SK-N-SH (cell line): ENCODE results near the gene ISCA2. TPM values are rescaled to one million over a fixed set of nuclear protein-coding genes. Genes with fewer than 3 reads are reported as not detected.

Experiments used
- CTCF ChIA-PET: fragments of 300-600, 350-600 bp; formaldehyde crosslinking; extraction: SDS; loops from one replicate; lab custom pipeline; 2021; lab: Yijun Ruan, JAX
- POLR2A ChIA-PET: fragments of 350-600 bp; sonication (Branson Sonifier 250); formaldehyde crosslinking; extraction: SDS; loops from one replicate; lab custom pipeline; 2020; ENCODE audit warnings: antibody characterized with exemption, inconsistent platforms; lab: Yijun Ruan, JAX
- DNase-seq: peaks from one replicate; pipeline ENCODE4 v3.0.0; 2012
- H2AFZ ChIP-seq: fragments of 200-600 bp; sonication (generic); 2 replicates; pipeline ENCODE4 v1.8.1; 2016; ENCODE audit warnings: antibody characterized with exemption, mild to moderate bottlenecking, low read depth
- H3F3A ChIP-seq: fragments of 200-600 bp; sonication (generic); replicated peaks from 2 replicates; pipeline ENCODE3; 2016; ENCODE audit warnings: antibody characterized with exemption, mild to moderate bottlenecking; ENCODE audit not compliant: insufficient read depth
- H3K27ac ChIP-seq, 2 experiments: fragments of 200-500 bp in 1 of 2; fragments of 200-600 bp in 1 of 2; sonication (Bioruptor generic) in 1 of 2; sonication (generic), shearing (Covaris generic) in 1 of 2; 2 replicates each; pipeline versions ENCODE4 v1.5.1 to v1.6.1; 2014 to 2016; ENCODE audit warnings: low read depth in 2 of 2, inconsistent platforms in 1 of 2, low read length in 1 of 2, mild to moderate bottlenecking in 1 of 2, mixed read lengths in 1 of 2
- H3K27me3 ChIP-seq: fragments of 200-600 bp; sonication (generic), shearing (Covaris generic); 2 replicates; pipeline ENCODE4 v1.6.1; 2016; ENCODE audit warnings: mixed run types; ENCODE audit not compliant: insufficient read depth
- H3K36me3 ChIP-seq, 2 experiments: fragments of 200-500 bp in 1 of 2; fragments of 200-600 bp in 1 of 2; sonication (Bioruptor generic) in 1 of 2; sonication (generic) in 1 of 2; replicated peaks in 1 of 2; 2 replicates each; pipeline versions ENCODE3 to v1.5.1; 2014 to 2016; ENCODE audit warnings: low read length in 1 of 2, mild to moderate bottlenecking in 1 of 2; ENCODE audit not compliant: insufficient read depth in 2 of 2, control insufficient read depth in 1 of 2
- H3K4me1 ChIP-seq, 2 experiments: fragments of 200-500 bp in 1 of 2; fragments of 200-600 bp in 1 of 2; sonication (Bioruptor generic) in 1 of 2; sonication (generic), shearing (Covaris generic) in 1 of 2; 2 replicates each; pipeline versions ENCODE4 v1.5.1 to v1.6.1; 2014 to 2016; ENCODE audit warnings: low read depth in 1 of 2, low read length in 1 of 2, mixed run types in 1 of 2; ENCODE audit not compliant: insufficient read depth in 2 of 2, control insufficient read depth in 1 of 2
- H3K4me2 ChIP-seq: fragments of 200-600 bp; sonication (generic), shearing (Covaris generic); 2 replicates; pipeline ENCODE4 v1.6.1; 2017; ENCODE audit warnings: mixed run types
- H3K4me3 ChIP-seq, 2 experiments: fragments of 200-500 bp in 1 of 2; fragments of 200-600 bp in 1 of 2; sonication (Bioruptor generic) in 1 of 2; sonication (generic), shearing (Covaris generic) in 1 of 2; 2 replicates each; pipeline versions ENCODE4 v1.5.1 to v1.8.1; 2014 to 2016; ENCODE audit warnings: low read depth in 2 of 2, inconsistent platforms in 1 of 2, low read length in 1 of 2, mild to moderate bottlenecking in 1 of 2, mixed read lengths in 1 of 2, moderate library complexity in 1 of 2
- H3K79me2 ChIP-seq: fragments of 200-600 bp; sonication (generic); 2 replicates; pipeline ENCODE4 v1.8.1; 2017; ENCODE audit warnings: mild to moderate bottlenecking; ENCODE audit not compliant: insufficient read depth
- H3K9ac ChIP-seq: fragments of 200-600 bp; sonication (generic); 2 replicates; pipeline ENCODE4 v1.6.1; 2017; ENCODE audit warnings: mixed run types
- H3K9me2 ChIP-seq: fragments of 200-600 bp; sonication (generic); 2 replicates; pipeline ENCODE4 v1.6.1; 2017; ENCODE audit warnings: mixed run types
- H3K9me3 ChIP-seq: fragments of 200-600 bp; sonication (generic); 2 replicates; pipeline ENCODE4 v1.6.1; 2017; ENCODE audit warnings: mixed run types, mild to moderate bottlenecking, moderate library complexity
- H4K20me1 ChIP-seq: fragments of 200-600 bp; sonication (generic); 2 replicates; pipeline ENCODE4 v1.6.1; 2017; ENCODE audit warnings: mild to moderate bottlenecking, mixed run types; ENCODE audit not compliant: insufficient read depth
- CHD2 ChIP-seq: fragments of 150-350 bp; IDR thresholded peaks from 2 replicates; pipeline ENCODE4 v1.6.1; 2018; ENCODE audit warnings: low read length; ENCODE audit not compliant: partially characterized antibody
- ELF1 ChIP-seq: IDR thresholded peaks from 2 replicates; pipeline ENCODE4 v1.4.0; 2012
- FOSL2 ChIP-seq: IDR thresholded peaks from 2 replicates; pipeline ENCODE4 v1.4.0; 2012; ENCODE audit warnings: low read depth, mild to moderate bottlenecking, moderate library complexity, borderline replicate concordance
- FOXM1 ChIP-seq: IDR thresholded peaks from 2 replicates; pipeline ENCODE4 v1.4.0; 2012; ENCODE audit warnings: low read depth, mild to moderate bottlenecking
- MEF2A ChIP-seq: IDR thresholded peaks from 2 replicates; pipeline ENCODE4 v1.4.0; 2012; ENCODE audit warnings: low read depth, borderline replicate concordance
- NFIC ChIP-seq: IDR thresholded peaks from 2 replicates; pipeline ENCODE4 v1.4.0; 2012; ENCODE audit warnings: borderline replicate concordance
- PBX3 ChIP-seq: IDR thresholded peaks from 2 replicates; pipeline ENCODE4; 2012
- POLR2AphosphoS5 ChIP-seq: IDR thresholded peaks from 2 replicates; pipeline ENCODE4 v1.6.1; 2012; ENCODE audit warnings: low read depth, low read length
- RCOR1 ChIP-seq: fragments of 150-350 bp; IDR thresholded peaks from 2 replicates; pipeline ENCODE4 v1.6.1; 2017; ENCODE audit warnings: antibody characterized with exemption, low read length
- RFX5 ChIP-seq: IDR thresholded peaks from 2 replicates; pipeline ENCODE4 v1.6.1; 2012; ENCODE audit warnings: mild to moderate bottlenecking, improper control_type of control experiment, low read length
- SIN3A ChIP-seq: IDR thresholded peaks from 2 replicates; pipeline ENCODE4 v1.6.1; 2012; ENCODE audit warnings: low read depth, mild to moderate bottlenecking, low read length, moderate library complexity, borderline replicate concordance
- USF1 ChIP-seq: IDR thresholded peaks from 2 replicates; pipeline ENCODE4 v1.4.0; 2012; ENCODE audit warnings: low read depth, borderline replicate concordance
- USF2 ChIP-seq: fragments of 150-350 bp; IDR thresholded peaks from 2 replicates; pipeline ENCODE4 v1.6.1; 2017; ENCODE audit warnings: antibody characterized with exemption, low read length, low read depth, borderline replicate concordance
- YY1 ChIP-seq: IDR thresholded peaks from 2 replicates; pipeline ENCODE4 v1.4.0; 2012; ENCODE audit warnings: low read depth, mild to moderate bottlenecking
- WGBS: methylation state at CpG from one replicate; pipeline ENCODE4 v1.1.6; 2017; ENCODE audit warnings: low lambda C conversion rate; 5-methylcytosine and 5-hydroxymethylcytosine counted together
- polyA plus RNA-seq, 3 experiments: library from polyadenylated mRNA; depleted of rRNA; stranded (reverse); fragments of >200 nt; gene quantifications; 2 replicates each; pipeline ENCODE4 v1.2.3, GENCODE V29; 2012

The ISCA2 gene
- polyA plus RNA-seq, 1 of the 3 experiments (the other 2 are of a cell fraction) = 51.9 TPM

DNA sequence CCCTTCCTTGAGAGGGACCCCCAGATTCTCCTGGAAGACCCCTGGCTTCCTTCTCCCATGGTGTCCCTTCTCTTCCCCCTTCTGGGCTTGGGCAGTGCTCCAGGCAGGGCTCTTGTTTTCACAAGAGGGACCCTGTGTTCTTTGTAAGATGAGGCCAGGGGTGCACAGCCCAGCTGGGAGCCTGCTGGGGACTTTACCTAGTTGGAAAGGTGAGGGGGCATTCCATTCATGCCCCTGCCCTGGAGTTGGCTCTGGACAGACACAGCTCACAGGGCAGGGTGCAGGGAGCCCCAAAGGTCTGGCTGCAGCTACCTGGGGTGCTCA is 31.2 kb downstream of the ISCA2 start:
- no peaks in the 10 kb centered on the region for H3K9me3 ChIP-seq
- H3K4me1 ChIP-seq = no peaks in the 10 kb centered on the region; a peak in 1 of 4 replicates
- no peak overlapping the region for H3K4me2 ChIP-seq
- H3K36me3 ChIP-seq = peaks cover 19 to 53% of the 10 kb centered on the region in 2 experiments
- TF ChIP-seq MEF2A (no peak), SIN3A (no peak), ELF1 (no peak), POLR2AphosphoS5 (no peak), PBX3 (no peak)
- no peak overlapping the region for H2AFZ ChIP-seq
- H3K9ac ChIP-seq = no peak overlapping the region
- no peak overlapping the region for H3K27ac ChIP-seq
- H3F3A ChIP-seq = no peaks in the 10 kb centered on the region
- CTCF ChIA-PET = interaction anchor here (1.0 to 4.1 kb wide), 6 partner anchors 11 to 88 kb away, joined by 3 to 22 read pairs (median 4); no protein-coding TSS in a partner anchor
- H4K20me1 ChIP-seq = no peaks in the 10 kb centered on the region
- 0 out of 2 replicates have a peak, but pooled peaks cover under 1% of the 10 kb centered on the region for H3K79me2 ChIP-seq
- no peaks in the 10 kb centered on the region for H3K9me2 ChIP-seq
- POLR2A ChIA-PET = no interaction called here
- DNase-seq = no peak
- H3K4me3 ChIP-seq = no peak overlapping the region
- H3K27me3 ChIP-seq = no peaks in the 10 kb centered on the region

DNA sequence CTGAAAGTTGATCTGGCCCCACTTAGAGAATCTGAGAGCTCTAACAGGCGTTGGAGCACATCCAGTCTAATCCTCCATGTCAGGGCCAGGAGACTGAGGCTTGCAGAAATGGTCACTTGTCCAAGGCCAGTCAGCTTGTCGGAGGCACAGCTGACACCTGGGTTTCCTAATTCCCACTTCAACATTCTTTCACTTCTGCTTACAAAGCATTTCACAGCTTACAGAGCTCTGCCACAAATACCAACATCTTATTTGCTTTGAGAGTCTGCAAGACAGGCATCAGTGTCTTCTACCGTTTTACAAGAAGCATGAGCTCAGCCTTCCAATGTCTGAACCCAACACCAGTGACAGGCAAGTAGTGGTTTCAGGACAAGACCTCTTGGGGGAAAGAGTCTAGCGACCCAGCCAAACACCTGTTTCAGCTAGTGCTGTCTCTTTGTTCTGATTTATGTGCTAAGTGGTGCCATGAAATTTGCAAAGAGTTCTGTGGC is 31.8 kb downstream of the ISCA2 start:
- no peak overlapping the region for H2AFZ ChIP-seq
- peaks cover 15 to 56% of the 10 kb centered on the region in 2 experiments for H3K36me3 ChIP-seq
- no peak overlapping the region for H3K4me3 ChIP-seq
- POLR2A ChIA-PET = no interaction called here
- no peaks in the 10 kb centered on the region for H4K20me1 ChIP-seq
- H3K9me2 ChIP-seq = no peaks in the 10 kb centered on the region
- H3K9me3 ChIP-seq = no peaks in the 10 kb centered on the region
- DNase-seq = no peak
- H3K4me1 ChIP-seq = no peaks in the 10 kb centered on the region; a peak in 1 of 4 replicates
- no peak overlapping the region for H3K9ac ChIP-seq
- CTCF ChIA-PET = interaction anchor here (1.0 to 4.1 kb wide), 8 partner anchors 11 to 87 kb away, joined by 3 to 22 read pairs (median 4); no protein-coding TSS in a partner anchor
- WGBS = 77% methylated on average over 4 of the region's 4 CpGs
- no peaks in the 10 kb centered on the region for H3K27me3 ChIP-seq
- peaks cover 5% of the 10 kb centered on the region; the same call in 1 of the 2 replicates for H3K79me2 ChIP-seq
- H3K4me2 ChIP-seq = no peak overlapping the region
- TF ChIP-seq POLR2AphosphoS5 (no peak), RCOR1 (no peak), FOXM1 (no peak), MEF2A (no peak), USF1 (no peak), CHD2 (no peak), RFX5 (no peak), NFIC (no peak), FOSL2 (no peak), USF2 (no peak), YY1 (no peak)
- no peaks in the 10 kb centered on the region for H3F3A ChIP-seq
- H3K27ac ChIP-seq = no peak overlapping the region
